Hematopoietic multipotent progenitor cell treated with erythropoietin and hydrocortisone succinate and interleukin-3 and kit ligand, for 4 days (in vitro differentiated cells): ENCODE results near the gene SMAD6.

Experiments
- DNase-seq: peaks from one replicate; pipeline ENCODE4 v3.0.0-alpha.2; 2015

The SMAD6 gene

GRCh38 chr15:66777596-66778313, 75.7 kb downstream of the SMAD6 start:
- DNase-seq, result no peak

GRCh38 chr15:66778314-66778665, 76.3 kb downstream of the SMAD6 start:
- DNase-seq, result no peak

GRCh38 chr15:66778716-66779115, 76.7 kb downstream of the SMAD6 start:
- DNase-seq, result no peak

DNA sequence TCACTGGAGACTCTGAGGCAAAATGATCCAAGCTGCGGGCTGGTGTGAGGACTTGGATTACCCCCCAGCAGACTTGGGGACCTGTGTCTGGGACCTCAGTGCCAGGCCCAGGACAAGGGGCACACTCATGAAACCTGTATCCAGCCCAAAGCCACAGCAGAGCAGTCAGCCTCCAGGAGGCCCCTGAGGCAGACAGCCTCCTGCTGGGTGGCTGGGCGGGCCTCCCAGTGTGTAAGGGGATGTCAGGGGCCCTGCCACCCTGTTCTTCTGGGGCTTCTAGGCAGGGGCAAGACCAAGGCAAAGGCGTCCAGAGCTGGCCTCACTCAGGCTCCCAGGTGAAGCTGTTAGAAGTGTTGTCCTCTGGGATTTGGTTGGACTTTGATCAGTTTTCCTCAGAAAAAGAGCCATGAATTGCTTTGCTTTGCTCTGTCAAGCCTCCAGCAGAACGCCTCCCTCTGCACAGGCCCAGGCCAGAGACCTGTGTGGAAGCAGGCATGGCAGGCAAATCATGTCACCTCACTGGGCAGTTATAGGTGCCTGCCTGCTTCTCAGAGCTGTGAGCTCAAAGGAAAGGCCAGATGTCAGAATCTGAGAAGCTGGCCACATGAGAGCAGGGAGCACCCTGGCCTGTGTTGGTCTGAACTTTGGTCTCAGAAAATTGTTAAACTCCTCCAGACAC, 77.4 kb downstream of the SMAD6 start:
- DNase-seq, result no peak

DNA sequence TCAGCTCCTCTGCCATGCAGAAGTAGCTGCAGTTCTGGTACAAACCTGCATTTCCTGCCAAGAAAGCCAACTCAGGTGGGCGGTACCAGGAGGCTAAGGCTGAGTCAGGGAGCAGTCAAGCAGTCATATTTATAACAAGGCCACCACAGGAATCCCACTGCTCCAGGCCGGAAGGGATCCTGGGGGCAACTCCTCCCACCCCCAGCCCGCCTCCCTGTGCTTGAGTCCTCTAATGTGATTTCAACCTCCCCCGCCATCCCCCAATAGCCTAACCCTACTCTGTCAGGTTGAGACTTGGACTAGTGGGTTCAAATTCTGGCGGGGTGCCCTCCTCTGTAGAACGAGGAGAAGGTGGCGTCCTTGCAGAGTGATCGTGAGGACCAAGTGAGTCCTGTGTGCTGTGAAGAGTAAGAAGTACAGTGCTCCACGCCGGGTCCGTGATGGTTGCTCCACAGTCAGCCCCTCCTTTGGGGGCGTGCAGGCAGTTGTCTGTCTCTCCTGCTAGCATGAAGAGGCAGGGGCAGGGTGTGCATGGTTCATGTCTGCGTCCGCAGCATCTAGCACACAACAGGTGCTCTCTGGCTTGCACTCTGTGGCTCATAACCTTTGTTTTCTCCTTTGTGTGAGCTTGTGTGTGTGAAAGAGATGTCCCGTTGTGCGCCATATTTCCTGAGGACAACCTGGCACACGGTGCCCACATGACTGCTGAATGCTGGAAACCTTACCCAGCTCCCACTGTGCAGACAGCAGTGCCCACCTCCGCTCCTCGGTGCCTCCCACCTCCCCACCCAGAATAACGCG, 78.3 kb downstream of the SMAD6 start:
- no peak for DNase-seq

DNA sequence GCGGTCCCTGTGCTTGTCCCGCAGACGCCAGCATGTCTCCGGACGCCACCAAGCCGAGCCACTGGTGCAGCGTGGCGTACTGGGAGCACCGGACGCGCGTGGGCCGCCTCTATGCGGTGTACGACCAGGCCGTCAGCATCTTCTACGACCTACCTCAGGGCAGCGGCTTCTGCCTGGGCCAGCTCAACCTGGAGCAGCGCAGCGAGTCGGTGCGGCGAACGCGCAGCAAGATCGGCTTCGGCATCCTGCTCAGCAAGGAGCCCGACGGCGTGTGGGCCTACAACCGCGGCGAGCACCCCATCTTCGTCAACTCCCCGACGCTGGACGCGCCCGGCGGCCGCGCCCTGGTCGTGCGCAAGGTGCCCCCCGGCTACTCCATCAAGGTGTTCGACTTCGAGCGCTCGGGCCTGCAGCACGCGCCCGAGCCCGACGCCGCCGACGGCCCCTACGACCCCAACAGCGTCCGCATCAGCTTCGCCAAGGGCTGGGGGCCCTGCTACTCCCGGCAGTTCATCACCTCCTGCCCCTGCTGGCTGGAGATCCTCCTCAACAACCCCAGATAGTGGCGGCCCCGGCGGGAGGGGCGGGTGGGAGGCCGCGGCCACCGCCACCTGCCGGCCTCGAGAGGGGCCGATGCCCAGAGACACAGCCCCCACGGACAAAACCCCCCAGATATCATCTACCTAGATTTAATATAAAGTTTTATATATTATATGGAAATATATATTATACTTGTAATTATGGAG, 79.1 kb downstream of the SMAD6 start:
- no peak for DNase-seq

- no peak for DNase-seq
Measured at GRCh38 chr15:66782785-66783184, 80.7 kb downstream of the SMAD6 start.

DNA sequence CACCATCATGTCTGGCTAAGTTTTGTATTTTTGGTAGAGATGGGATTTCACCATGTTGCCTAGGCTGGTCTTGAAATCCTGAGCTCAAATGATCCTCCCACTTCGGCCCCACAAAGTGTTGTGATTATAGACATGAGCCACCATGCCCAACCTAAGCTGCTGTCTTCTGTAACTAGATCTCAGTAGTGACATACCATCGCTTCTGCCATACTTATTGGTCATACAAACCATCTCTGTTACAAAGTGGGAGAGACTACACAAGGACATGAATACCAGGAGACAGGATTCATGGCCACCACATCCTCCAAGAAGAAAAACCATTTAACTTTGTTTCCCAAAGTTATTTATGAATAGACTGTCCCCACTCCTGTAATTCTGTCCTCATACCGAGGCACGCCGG, 81.3 kb downstream of the SMAD6 start:
- no peak for DNase-seq

DNA sequence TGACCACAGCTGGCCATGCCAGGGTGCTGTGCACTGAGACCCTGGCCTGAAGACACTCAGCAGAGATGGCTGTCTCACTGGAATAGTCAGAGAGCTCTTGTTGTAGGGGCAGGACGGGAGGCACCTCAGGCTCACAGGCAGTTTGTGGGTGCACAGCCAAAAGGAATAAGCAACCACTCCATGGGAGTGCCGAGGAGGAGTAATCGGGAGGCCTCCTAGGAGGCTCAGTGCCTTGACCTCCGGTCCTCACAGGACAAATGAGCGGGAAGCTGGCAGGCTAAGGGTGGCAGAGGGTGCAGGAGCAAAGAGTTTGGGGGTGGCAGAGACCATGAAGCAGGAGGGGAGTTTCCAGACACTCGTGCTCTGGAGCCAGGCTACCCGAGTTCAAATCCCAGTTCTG, 81.7 kb downstream of the SMAD6 start:
- DNase-seq, result no peak

DNA sequence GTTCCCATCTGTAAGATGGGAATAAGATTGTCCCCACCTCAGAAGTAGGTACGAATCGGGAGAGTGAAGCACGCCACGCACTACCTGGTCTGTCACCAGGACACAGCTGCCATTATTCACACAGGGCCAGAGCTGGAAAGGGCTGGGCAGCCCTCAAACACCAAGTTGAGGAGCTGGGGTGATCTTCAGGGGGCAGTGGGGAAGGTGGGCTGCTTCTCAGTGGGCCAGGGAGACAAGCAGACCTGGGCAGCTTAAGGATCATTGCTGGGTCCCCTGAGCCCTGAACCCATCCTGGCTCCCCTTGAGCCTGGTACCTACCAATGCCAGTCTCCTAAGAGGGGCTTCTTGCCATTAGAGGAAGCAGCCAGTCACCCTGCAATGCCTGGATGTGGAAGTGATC, 82.1 kb downstream of the SMAD6 start:
- no peak for DNase-seq

GRCh38 chr15:66785637-66786036, 83.6 kb downstream of the SMAD6 start:
- DNase-seq, result peak; percentile 36

- no peak for DNase-seq
Measured at GRCh38 chr15:66786222-66786621, 84.2 kb downstream of the SMAD6 start.

- no peak for DNase-seq
Measured at GRCh38 chr15:66786708-66787488, 84.9 kb downstream of the SMAD6 start.

DNA sequence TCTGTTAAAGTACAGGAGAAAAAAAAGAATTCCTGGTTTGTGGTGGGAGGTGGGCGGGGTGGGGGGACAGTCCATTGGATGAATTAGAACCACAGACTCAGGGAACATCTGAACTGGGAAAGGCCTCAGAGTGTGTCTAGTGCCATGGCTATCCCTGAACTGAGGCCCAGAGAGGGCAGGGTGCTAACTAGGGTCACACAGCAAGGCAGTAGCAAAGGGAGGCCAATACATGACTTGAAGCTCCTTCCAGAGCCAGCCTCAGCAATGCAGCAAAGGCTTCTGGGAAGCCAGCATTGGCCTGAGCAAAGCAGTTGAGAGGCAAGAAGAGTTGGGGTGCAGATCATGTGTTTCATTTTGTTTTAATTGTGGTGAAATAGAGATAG, 85.4 kb downstream of the SMAD6 start:
- no peak for DNase-seq

DNA sequence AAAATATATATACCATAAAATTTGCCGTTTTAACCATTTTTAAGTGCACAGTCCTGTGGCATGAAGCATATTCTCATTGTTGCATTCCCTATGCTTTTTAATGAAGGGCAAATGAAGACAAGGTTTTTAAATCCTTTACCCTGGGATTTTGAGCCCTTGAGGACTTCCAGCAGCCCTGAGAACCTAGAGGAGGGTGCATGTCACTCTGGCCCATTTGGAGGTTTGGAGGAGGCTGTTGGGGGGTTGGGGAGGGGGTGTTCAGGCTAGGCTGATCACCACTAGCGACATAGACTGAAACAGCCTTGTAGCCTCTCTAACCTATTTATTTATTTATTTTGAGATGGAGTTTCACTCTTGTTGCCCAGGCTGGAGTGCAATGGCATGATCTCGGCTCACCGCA, 86.0 kb downstream of the SMAD6 start:
- DNase-seq, result no peak

- DNase-seq, result peak; percentile 69
Measured at GRCh38 chr15:66789029-66790025, 87.3 kb downstream of the SMAD6 start.

GRCh38 chr15:66795851-66796250, 93.8 kb downstream of the SMAD6 start:
- no peak for DNase-seq

DNA sequence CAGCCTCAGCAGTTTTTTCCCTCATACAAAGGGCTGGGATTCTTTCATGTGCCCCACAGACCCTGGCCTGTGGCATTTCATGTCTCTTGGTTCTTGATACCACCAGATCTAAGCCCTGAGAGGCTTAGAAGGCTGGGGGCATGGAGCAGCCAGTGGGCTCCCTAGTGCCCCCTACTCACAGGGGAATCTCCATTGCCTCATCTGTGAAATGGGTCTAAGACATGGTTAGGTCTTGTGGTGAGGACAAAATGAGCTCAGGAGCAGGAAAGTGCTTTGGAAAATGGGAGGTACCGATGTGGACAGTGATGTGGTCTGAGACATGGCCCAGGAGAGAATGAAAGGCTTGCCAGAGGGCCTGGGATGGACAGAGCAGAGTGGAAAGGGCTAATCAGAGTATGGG, 94.3 kb downstream of the SMAD6 start:
- DNase-seq, result no peak

- DNase-seq, result no peak
Measured at GRCh38 chr15:66797921-66798320, 95.9 kb downstream of the SMAD6 start.

DNA sequence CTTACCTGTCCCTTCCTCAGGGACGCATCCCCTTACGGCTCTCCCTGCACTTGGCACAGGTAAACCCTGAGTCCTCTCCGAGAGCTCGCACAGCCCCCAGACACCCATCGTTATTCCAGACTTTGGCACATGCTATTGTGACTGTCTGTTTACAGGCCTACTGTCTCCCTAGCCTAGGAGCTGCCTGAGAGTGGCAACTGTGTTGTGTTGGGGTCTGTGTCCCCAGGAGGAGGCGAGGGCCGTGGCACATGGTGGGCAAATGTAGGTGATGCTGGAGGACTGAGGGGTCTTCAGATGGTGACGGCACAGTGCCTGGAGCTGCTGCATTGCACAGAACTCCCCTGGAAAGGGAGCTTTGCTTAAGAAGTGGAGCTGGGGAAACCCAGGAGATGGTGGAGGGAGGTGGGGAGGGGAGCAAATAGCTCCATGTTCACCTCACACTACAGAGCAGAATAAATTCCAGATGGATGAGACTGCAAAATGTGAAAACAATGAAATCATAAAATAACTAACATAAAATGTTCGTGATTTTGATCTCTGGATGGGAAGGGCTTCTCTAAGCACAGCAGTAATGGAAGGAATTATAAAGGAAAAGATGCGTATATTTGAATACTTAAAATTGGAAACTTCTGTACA, 96.5 kb downstream of the SMAD6 start:
- DNase-seq, result no peak

- no peak for DNase-seq
Measured at GRCh38 chr15:66799242-66799641, 97.2 kb downstream of the SMAD6 start.
